ENCODE data around the gene CLDN2.
"Not testable (repeated sequence)": the region's sequence is repeated elsewhere in the genome, so short reads cannot be mapped to it uniquely, and the experiment has no call there.

The CLDN2 gene

GRCh38 chrX:106919932-106920452 is at the start of gene CLDN2:
CLDN2 (plus strand) TSS chrX:106920402; CDS start chrX:106928229, 7,827 bp downstream.
- Histone ChIP-seq H3K9me3 (ENCODE audit: control insufficient read depth, insufficient read depth, low read length) (no peaks in the 10 kb centered on the region), H3K9ac (ENCODE audit: low read depth, low read length) (no peak within 1 kb of the TSS), H3K27me3 (ENCODE audit: control insufficient read depth, insufficient read depth, low read length) (peaks cover 8% of the 10 kb centered on the region), H3K4me1 (ENCODE audit: control insufficient read depth, insufficient read depth, low read length) (peaks cover 21% of the 10 kb centered on the region), H3K4me3 (ENCODE audit: low read depth, low read length) (no peak within 1 kb of the TSS), H3K36me3 (ENCODE audit: control insufficient read depth, insufficient read depth, low read length) (no peaks in the 10 kb centered on the region), H3K27ac (ENCODE audit: low read depth, low read length) (no peak within 1 kb of the TSS)

GRCh38 chrX:106872796-106873195 is 47.4 kb upstream of the CLDN2 start:
- peaks cover 13% of the 10 kb centered on the region for H3K4me1 ChIP-seq (ENCODE audit: control insufficient read depth, insufficient read depth, low read length)
- not testable (repeated sequence) for H3K36me3 ChIP-seq (ENCODE audit: control insufficient read depth, insufficient read depth, low read length); H3K9ac ChIP-seq (ENCODE audit: low read depth, low read length); H3K27me3 ChIP-seq (ENCODE audit: control insufficient read depth, insufficient read depth, low read length); H3K4me3 ChIP-seq (ENCODE audit: low read depth, low read length); H3K9me3 ChIP-seq (ENCODE audit: control insufficient read depth, insufficient read depth, low read length); H3K27ac ChIP-seq (ENCODE audit: low read depth, low read length)

- no peaks in the 10 kb centered on the region for H3K36me3 ChIP-seq (ENCODE audit: control insufficient read depth, insufficient read depth, low read length)
- peaks cover 12% of the 10 kb centered on the region for H3K4me1 ChIP-seq (ENCODE audit: control insufficient read depth, insufficient read depth, low read length)
- H3K27me3 ChIP-seq (ENCODE audit: control insufficient read depth, insufficient read depth, low read length) = no peaks in the 10 kb centered on the region
- H3K4me3 ChIP-seq (ENCODE audit: low read depth, low read length) = no peak overlapping the region
- H3K27ac ChIP-seq (ENCODE audit: low read depth, low read length) = no peak overlapping the region
- H3K9ac ChIP-seq (ENCODE audit: low read depth, low read length) = no peak overlapping the region
- H3K9me3 ChIP-seq (ENCODE audit: control insufficient read depth, insufficient read depth, low read length) = no peaks in the 10 kb centered on the region
These were observed 46.1 kb upstream of the CLDN2 start for GRCh38 chrX:106874075-106874474.

- Histone ChIP-seq H3K27ac (ENCODE audit: low read depth, low read length) (no peak overlapping the region), H3K27me3 (ENCODE audit: control insufficient read depth, insufficient read depth, low read length) (no peaks in the 10 kb centered on the region), H3K9me3 (ENCODE audit: control insufficient read depth, insufficient read depth, low read length) (no peaks in the 10 kb centered on the region), H3K9ac (ENCODE audit: low read depth, low read length) (no peak overlapping the region), H3K4me3 (ENCODE audit: low read depth, low read length) (no peak overlapping the region), H3K4me1 (ENCODE audit: control insufficient read depth, insufficient read depth, low read length) (peaks cover 12% of the 10 kb centered on the region), H3K36me3 (ENCODE audit: control insufficient read depth, insufficient read depth, low read length) (no peaks in the 10 kb centered on the region)
These were observed 45.1 kb upstream of the CLDN2 start for GRCh38 chrX:106875151-106875550.

GRCh38 chrX:106889468-106889867 is 30.7 kb upstream of the CLDN2 start:
- H3K9ac ChIP-seq (ENCODE audit: low read depth, low read length) = no peak overlapping the region
- no peaks in the 10 kb centered on the region for H3K4me1 ChIP-seq (ENCODE audit: control insufficient read depth, insufficient read depth, low read length)
- H3K27ac ChIP-seq (ENCODE audit: low read depth, low read length) = no peak overlapping the region
- no peaks in the 10 kb centered on the region for H3K9me3 ChIP-seq (ENCODE audit: control insufficient read depth, insufficient read depth, low read length)
- H3K36me3 ChIP-seq (ENCODE audit: control insufficient read depth, insufficient read depth, low read length) = no peaks in the 10 kb centered on the region
- peaks cover 5% of the 10 kb centered on the region; the same call in 1 of the 2 replicates for H3K27me3 ChIP-seq (ENCODE audit: control insufficient read depth, insufficient read depth, low read length)
- H3K4me3 ChIP-seq (ENCODE audit: low read depth, low read length) = no peak overlapping the region

- no peaks in the 10 kb centered on the region for H3K4me1 ChIP-seq (ENCODE audit: control insufficient read depth, insufficient read depth, low read length)
- H3K27ac ChIP-seq (ENCODE audit: low read depth, low read length) = no peak overlapping the region
- H3K9ac ChIP-seq (ENCODE audit: low read depth, low read length) = no peak overlapping the region
- H3K4me3 ChIP-seq (ENCODE audit: low read depth, low read length) = no peak overlapping the region
- no peaks in the 10 kb centered on the region for H3K36me3 ChIP-seq (ENCODE audit: control insufficient read depth, insufficient read depth, low read length)
- peaks cover 9% of the 10 kb centered on the region for H3K27me3 ChIP-seq (ENCODE audit: control insufficient read depth, insufficient read depth, low read length)
- no peaks in the 10 kb centered on the region for H3K9me3 ChIP-seq (ENCODE audit: control insufficient read depth, insufficient read depth, low read length)
These were observed 28.3 kb upstream of the CLDN2 start for GRCh38 chrX:106891762-106892460.

- Histone ChIP-seq H3K36me3 (ENCODE audit: control insufficient read depth, insufficient read depth, low read length) (no peaks in the 10 kb centered on the region), H3K9ac (ENCODE audit: low read depth, low read length) (no peak overlapping the region), H3K4me1 (ENCODE audit: control insufficient read depth, insufficient read depth, low read length) (peaks cover 8% of the 10 kb centered on the region; the same call in 1 of the 2 replicates), H3K9me3 (ENCODE audit: control insufficient read depth, insufficient read depth, low read length) (no peaks in the 10 kb centered on the region), H3K27me3 (ENCODE audit: control insufficient read depth, insufficient read depth, low read length) (peaks cover 9% of the 10 kb centered on the region), H3K4me3 (ENCODE audit: low read depth, low read length) (no peak overlapping the region), H3K27ac (ENCODE audit: low read depth, low read length) (no peak overlapping the region)
These were observed 25.8 kb upstream of the CLDN2 start for GRCh38 chrX:106894392-106894909.

GRCh38 chrX:106894978-106895452 is 25.2 kb upstream of the CLDN2 start:
- peaks cover 9% of the 10 kb centered on the region for H3K27me3 ChIP-seq (ENCODE audit: control insufficient read depth, insufficient read depth, low read length)
- no peaks in the 10 kb centered on the region for H3K36me3 ChIP-seq (ENCODE audit: control insufficient read depth, insufficient read depth, low read length)
- no peak overlapping the region for H3K9ac ChIP-seq (ENCODE audit: low read depth, low read length)
- H3K27ac ChIP-seq (ENCODE audit: low read depth, low read length) = no peak overlapping the region
- peaks cover 11% of the 10 kb centered on the region; the same call in 1 of the 2 replicates for H3K4me1 ChIP-seq (ENCODE audit: control insufficient read depth, insufficient read depth, low read length)
- no peaks in the 10 kb centered on the region for H3K9me3 ChIP-seq (ENCODE audit: control insufficient read depth, insufficient read depth, low read length)
- H3K4me3 ChIP-seq (ENCODE audit: low read depth, low read length) = no peak overlapping the region

GRCh38 chrX:106897259-106897658 is 22.9 kb upstream of the CLDN2 start:
- H3K27ac ChIP-seq (ENCODE audit: low read depth, low read length) = no peak overlapping the region

GRCh38 chrX:106898462-106898861 is 21.7 kb upstream of the CLDN2 start:
- peaks cover 11% of the 10 kb centered on the region; the same call in 1 of the 2 replicates for H3K4me1 ChIP-seq (ENCODE audit: control insufficient read depth, insufficient read depth, low read length)
- H3K27me3 ChIP-seq (ENCODE audit: control insufficient read depth, insufficient read depth, low read length) = peaks cover 3% of the 10 kb centered on the region; the same call in 1 of the 2 replicates
- no peak overlapping the region for H3K9ac ChIP-seq (ENCODE audit: low read depth, low read length)
- H3K4me3 ChIP-seq (ENCODE audit: low read depth, low read length) = no peak overlapping the region
- H3K9me3 ChIP-seq (ENCODE audit: control insufficient read depth, insufficient read depth, low read length) = no peaks in the 10 kb centered on the region
- no peak overlapping the region for H3K27ac ChIP-seq (ENCODE audit: low read depth, low read length)
- no peaks in the 10 kb centered on the region for H3K36me3 ChIP-seq (ENCODE audit: control insufficient read depth, insufficient read depth, low read length)

More at GRCh38 chrX:106897259-106897658, 22.9 kb upstream of the CLDN2 start:
- H3K4me3 ChIP-seq (ENCODE audit: low read depth, low read length) = no peak overlapping the region
- no peaks in the 10 kb centered on the region for H3K9me3 ChIP-seq (ENCODE audit: control insufficient read depth, insufficient read depth, low read length)
- peaks cover 11% of the 10 kb centered on the region; the same call in 1 of the 2 replicates for H3K4me1 ChIP-seq (ENCODE audit: control insufficient read depth, insufficient read depth, low read length)
- H3K36me3 ChIP-seq (ENCODE audit: control insufficient read depth, insufficient read depth, low read length) = no peaks in the 10 kb centered on the region
- H3K9ac ChIP-seq (ENCODE audit: low read depth, low read length) = no peak overlapping the region
- H3K27me3 ChIP-seq (ENCODE audit: control insufficient read depth, insufficient read depth, low read length) = peaks cover 8% of the 10 kb centered on the region

- no peak overlapping the region for H3K4me3 ChIP-seq (ENCODE audit: low read depth, low read length)
- H3K36me3 ChIP-seq (ENCODE audit: control insufficient read depth, insufficient read depth, low read length) = no peaks in the 10 kb centered on the region
- no peak overlapping the region for H3K27ac ChIP-seq (ENCODE audit: low read depth, low read length)
- peaks cover 11% of the 10 kb centered on the region; the same call in 1 of the 2 replicates for H3K4me1 ChIP-seq (ENCODE audit: control insufficient read depth, insufficient read depth, low read length)
- peaks cover 3% of the 10 kb centered on the region; the same call in 1 of the 2 replicates for H3K27me3 ChIP-seq (ENCODE audit: control insufficient read depth, insufficient read depth, low read length)
- no peaks in the 10 kb centered on the region for H3K9me3 ChIP-seq (ENCODE audit: control insufficient read depth, insufficient read depth, low read length)
- no peak overlapping the region for H3K9ac ChIP-seq (ENCODE audit: low read depth, low read length)
These were observed 20.9 kb upstream of the CLDN2 start for GRCh38 chrX:106899276-106899675.
